Measurements from ENCODE around the gene LMX1B.

LMX1B gene

DNA sequence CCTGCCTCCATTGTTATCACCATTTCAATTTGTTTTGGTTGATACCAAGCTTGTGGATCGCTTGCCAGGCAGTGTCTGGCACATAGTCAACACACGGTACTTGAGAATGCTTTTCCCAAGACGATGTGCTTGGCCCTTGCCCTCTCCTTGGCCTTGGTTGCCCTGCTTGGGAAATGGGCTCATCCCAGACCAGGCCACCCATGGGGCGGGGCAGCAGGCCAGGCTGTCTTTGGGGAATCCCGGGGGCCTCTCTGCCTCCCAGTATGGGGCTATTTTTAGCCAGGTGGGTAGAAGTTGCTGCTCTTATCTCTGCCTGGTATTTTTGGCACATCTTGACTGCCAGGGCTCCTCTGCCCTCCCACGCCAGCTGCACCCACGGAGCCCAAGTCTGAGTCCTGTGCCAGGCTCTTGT lies 49.9 kb downstream of the LMX1B start:
- DNase-seq: no peak

- DNase-seq: no peak
These were observed 51.3 kb downstream of the LMX1B start for GRCh38 chr9:126664900-126665643.

- DNase-seq: no peak
These were observed 51.9 kb downstream of the LMX1B start for GRCh38 chr9:126665644-126666035.

DNA sequence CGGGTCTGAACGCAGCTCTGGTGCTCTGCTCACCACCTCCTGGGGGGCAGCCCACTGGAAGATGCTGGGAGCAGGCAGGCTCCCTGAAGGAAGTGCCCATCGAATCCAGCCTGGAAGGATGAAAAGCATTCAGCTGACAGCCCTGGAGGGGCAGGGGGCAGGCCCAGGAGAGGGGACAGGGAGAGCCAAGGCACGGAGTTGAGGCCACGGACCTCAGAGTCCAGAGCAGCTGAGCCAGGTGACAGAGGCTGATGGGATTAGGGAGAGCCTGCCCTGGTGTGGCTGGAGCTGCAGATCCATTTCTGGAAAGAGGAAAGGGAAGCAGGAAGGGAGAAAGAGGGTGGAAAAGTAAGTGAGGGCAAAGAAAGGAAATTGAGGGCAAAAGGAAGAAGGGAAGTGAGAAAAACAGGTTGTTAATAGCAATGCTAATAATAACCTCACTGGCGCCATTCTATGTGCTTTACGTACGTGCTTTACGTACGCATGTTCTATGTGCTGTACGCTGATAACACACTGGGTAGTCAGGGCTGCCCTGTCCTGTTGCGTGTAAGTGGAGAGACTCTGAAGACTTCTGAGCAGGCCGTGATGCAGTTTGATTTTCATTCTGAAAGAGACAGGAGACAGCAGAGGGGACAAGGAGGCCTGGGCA lies 52.6 kb downstream of the LMX1B start:
- DNase-seq: no peak

- DNase-seq: no peak
These were observed 53.7 kb downstream of the LMX1B start for GRCh38 chr9:126667190-126668055.

- no peak for DNase-seq
These were observed 54.3 kb downstream of the LMX1B start for GRCh38 chr9:126668058-126668457.

DNA sequence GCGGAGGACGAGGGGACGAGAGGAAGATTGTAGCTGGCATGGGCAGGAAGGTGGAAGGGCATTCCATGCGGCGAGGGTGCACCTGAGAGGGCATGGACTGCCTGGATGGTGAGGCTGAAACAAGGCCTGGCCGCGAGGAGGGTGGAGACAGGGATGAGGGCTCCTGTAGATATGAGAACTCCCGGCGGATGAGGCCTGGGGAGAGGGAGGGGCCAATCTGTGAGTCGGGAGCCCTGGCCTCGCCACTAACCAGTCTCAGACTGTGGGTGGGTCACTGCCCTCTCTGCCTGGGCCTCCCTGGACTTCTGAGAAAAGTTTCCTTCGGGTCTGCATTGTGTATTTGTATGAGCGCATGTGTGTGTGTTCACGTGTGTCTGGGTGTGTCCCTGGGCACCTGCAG lies 55.4 kb downstream of the LMX1B start:
- DNase-seq: no peak

- DNase-seq: no peak
These were observed 56.5 kb downstream of the LMX1B start for GRCh38 chr9:126670270-126670669.

- no peak for DNase-seq
These were observed 57.7 kb downstream of the LMX1B start for GRCh38 chr9:126671381-126671831.

- no peak for DNase-seq
These were observed 58.3 kb downstream of the LMX1B start for GRCh38 chr9:126671983-126672382.

GRCh38 chr9:126672634-126673284 lies 59.0 kb downstream of the LMX1B start:
- no peak for DNase-seq

DNA sequence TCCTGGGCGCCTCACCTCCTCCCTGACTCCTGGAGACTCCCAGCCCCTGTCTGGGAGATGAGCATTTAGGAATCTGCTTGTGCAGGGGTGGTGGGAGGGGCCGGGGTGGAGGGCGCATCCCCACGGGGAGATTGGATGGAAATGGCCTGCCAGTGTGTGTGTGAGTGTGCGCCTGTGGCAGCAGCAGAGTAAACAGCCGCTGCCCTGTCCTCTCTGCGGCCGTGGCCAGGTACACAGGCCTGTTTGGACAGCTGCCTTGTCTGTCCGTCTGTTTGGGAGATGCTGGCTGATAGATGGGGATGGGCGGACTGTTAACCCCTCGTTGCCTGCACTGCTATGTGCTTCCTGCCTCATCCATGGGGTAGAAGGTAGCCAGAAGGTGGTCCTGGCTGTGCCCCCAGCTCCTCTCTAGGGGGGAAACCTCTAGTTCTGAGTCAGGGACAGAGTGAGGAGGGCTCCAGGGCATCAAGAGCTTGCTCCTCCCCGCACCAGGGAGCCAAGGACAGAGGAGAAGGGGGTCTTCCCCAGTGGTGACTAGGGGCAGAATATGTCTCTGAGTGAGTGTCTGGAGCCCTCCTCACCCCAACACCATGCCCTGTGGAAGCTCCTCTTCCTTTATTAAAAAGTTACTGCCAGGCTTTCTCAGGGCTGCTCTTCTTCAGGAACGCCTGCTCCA lies 60.1 kb downstream of the LMX1B start:
- no peak for DNase-seq

DNA sequence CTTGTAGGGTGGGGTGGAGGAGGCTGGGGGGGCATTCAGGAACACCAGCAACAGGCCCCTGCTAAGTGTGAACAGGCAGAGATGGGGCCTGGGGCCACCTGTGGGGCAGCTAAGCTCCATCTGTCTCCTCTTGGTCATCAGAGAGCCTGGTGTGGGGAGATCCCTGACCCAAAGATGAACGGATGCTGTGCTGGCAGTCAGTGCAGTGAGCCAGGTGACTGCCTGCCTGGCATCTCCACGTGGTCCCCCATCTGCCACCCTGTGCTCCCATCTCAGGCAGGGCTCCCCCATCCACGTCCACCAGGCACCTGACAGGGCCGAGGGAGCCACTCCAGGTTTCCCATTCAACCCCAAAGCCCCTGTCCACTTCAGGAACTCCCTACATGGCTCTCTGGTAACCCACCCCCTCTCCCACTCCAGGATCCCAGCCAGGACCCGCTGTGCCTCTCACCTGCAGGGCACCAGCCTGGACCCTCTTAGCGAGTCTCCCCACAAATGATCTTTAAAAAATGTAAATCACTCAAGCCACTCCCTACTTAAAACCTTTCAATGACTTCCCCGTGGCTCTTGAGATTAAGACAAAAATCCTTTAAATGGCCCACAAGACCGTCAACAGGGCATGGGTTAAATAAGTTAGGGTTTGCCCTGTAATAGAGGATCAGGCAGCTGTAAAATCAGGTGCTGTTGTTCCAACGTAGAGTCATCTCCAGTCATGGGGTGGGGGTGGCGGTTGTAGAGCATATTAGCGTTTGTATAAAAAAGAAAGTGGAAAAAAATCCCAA lies 60.8 kb downstream of the LMX1B start:
- DNase-seq: no peak

GRCh38 chr9:126675147-126675467 lies 61.4 kb downstream of the LMX1B start:
- DNase-seq: no peak

- no peak for DNase-seq
These were observed 62.5 kb downstream of the LMX1B start for GRCh38 chr9:126676102-126676684.

DNA sequence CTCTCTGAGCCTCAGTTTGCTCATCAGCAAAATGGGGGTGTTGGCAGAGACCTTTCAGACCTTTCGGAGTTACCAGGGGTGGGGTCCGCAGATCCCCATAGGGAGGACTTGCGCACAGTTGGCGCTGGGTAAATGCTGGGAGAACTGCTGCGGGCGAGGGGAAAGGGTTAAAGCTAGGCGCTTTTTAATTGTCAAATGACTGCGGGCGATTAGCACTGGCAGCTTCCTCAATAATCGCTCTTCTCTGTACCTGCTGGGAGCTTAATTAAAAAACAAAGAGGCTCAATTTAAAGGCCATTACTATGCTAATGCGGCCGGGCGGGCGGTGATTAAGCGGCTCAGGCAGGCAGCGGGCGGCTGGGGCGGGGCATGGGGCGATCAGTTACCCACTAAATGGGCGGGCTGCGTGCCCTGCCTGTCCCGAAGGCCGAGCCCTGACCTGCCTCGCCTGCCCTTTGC lies 63.0 kb downstream of the LMX1B start:
- no peak for DNase-seq

- DNase-seq: no peak
These were observed 63.7 kb downstream of the LMX1B start for GRCh38 chr9:126677188-126678084.

DNA sequence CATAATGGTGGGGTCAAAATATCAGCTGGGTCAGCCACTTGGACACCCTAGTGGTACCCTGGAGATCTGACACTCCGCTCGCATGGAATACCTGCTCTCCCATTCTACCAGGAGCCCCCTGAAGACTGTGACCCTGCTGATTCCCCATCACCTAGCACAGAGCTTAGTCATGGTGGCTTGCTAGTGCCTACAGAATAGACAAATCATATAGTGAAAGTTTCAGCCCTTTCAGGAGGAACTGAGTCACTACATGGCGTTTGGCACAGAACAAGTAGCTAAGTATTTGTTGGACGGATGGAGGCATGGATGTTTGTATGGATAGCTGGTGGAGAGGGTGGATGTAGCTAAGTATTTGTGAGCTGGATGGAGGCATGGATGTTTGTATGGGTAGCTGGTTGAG lies 65.3 kb downstream of the LMX1B start:
- no peak for DNase-seq

- DNase-seq: no peak
These were observed 67.6 kb downstream of the LMX1B start for GRCh38 chr9:126681336-126681735.

GRCh38 chr9:126682113-126682810 lies 68.5 kb downstream of the LMX1B start:
- DNase-seq: no peak

Measured in AML-193 (cell line).